Measurements from ENCODE around the gene ADAM15. TPM values are rescaled to one million over a fixed set of nuclear protein-coding genes. Genes with fewer than 3 reads are reported as not detected.

The ADAM15 gene, protein sequence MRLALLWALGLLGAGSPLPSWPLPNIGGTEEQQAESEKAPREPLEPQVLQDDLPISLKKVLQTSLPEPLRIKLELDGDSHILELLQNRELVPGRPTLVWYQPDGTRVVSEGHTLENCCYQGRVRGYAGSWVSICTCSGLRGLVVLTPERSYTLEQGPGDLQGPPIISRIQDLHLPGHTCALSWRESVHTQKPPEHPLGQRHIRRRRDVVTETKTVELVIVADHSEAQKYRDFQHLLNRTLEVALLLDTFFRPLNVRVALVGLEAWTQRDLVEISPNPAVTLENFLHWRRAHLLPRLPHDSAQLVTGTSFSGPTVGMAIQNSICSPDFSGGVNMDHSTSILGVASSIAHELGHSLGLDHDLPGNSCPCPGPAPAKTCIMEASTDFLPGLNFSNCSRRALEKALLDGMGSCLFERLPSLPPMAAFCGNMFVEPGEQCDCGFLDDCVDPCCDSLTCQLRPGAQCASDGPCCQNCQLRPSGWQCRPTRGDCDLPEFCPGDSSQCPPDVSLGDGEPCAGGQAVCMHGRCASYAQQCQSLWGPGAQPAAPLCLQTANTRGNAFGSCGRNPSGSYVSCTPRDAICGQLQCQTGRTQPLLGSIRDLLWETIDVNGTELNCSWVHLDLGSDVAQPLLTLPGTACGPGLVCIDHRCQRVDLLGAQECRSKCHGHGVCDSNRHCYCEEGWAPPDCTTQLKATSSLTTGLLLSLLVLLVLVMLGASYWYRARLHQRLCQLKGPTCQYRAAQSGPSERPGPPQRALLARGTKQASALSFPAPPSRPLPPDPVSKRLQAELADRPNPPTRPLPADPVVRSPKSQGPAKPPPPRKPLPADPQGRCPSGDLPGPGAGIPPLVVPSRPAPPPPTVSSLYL
- 100 to 1,000 TPM in 2 of 4 donors, 10 to 100 TPM in 2; 61.5 to 142 (median 115) TPM for total RNA-seq

DNA sequence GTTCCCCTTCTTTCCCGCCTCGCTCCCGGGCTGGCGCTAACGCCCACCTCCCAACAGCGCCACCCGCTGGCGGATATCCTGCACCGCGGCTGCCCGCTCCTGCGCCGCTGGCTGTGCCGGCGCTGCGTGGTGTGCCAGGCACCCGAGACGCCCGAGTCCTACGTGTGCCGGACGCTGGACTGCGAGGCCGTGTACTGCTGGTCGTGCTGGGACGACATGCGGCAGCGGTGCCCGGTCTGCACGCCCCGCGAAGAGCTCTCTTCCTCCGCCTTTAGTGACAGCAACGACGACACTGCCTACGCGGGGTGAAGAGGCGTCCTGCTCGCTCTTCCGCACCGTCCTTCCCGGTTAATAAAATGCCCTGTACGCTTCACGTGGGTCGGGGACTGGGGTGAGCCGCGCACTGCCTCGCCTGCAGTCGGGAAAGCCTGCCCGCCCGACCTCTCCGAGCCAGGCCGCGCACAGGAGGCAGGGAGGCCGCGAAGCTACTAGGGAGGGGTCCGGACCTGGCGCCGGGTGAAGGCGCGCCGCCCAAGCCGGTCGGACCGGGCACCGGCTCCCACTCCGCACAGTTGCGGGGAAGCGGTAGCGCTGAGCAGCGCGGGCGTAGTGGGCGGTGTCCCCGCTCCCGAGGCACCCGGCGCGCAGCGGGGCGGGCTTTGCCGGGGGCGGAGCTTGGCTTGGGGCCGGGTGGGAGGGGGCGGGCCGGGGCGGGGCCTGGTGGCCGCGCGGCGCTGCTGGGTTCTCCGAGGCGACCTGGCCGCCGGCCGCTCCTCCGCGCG lies at the start of gene ADAM15:
Gene ADAM15, plus strand, starts transcription at position 757 of the 782 bp plus-strand sequence. CDS start 71 bp downstream, outside the sequence.
- TF ChIP-seq, protein P1, sequence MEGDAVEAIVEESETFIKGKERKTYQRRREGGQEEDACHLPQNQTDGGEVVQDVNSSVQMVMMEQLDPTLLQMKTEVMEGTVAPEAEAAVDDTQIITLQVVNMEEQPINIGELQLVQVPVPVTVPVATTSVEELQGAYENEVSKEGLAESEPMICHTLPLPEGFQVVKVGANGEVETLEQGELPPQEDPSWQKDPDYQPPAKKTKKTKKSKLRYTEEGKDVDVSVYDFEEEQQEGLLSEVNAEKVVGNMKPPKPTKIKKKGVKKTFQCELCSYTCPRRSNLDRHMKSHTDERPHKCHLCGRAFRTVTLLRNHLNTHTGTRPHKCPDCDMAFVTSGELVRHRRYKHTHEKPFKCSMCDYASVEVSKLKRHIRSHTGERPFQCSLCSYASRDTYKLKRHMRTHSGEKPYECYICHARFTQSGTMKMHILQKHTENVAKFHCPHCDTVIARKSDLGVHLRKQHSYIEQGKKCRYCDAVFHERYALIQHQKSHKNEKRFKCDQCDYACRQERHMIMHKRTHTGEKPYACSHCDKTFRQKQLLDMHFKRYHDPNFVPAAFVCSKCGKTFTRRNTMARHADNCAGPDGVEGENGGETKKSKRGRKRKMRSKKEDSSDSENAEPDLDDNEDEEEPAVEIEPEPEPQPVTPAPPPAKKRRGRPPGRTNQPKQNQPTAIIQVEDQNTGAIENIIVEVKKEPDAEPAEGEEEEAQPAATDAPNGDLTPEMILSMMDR (IDR thresholded peaks at IDR 0.05) = peak in 2 of 3 experiments; percentile 83 to 84
- TF ChIP-seq EP300 (IDR thresholded peaks at IDR 0.05) = no peak
- peak; percentile 68 to 85 for TF ChIP-seq POLR2AphosphoS5 (IDR thresholded peaks at IDR 0.05)
- Histone ChIP-seq H3K4me3 (peak within 1 kb of the TSS; percentile 74 to 83 (median 76)), H3K4me1 (peaks cover 24 to 45% (median 37%) of the 10 kb centered on the region in 4 donors), H3K27ac (replicated peaks in 1 of 4) (peak within 1 kb of the TSS; percentile 87 to 93 (median 90)), H3K9me3 (no peaks in the 10 kb centered on the region), H3K27me3 (no peaks in the 10 kb centered on the region), H3K36me3 (peaks cover 14 to 26% (median 23%) of the 10 kb centered on the region in 4 donors)
- WGBS = no CpG with 5 or more reads among the region's 99 CpGs
- DNase-seq (ENCODE audit: extremely low spot score) = no peak
- intact Hi-C loops (cut with DNase I) = no loop called here

DNA sequence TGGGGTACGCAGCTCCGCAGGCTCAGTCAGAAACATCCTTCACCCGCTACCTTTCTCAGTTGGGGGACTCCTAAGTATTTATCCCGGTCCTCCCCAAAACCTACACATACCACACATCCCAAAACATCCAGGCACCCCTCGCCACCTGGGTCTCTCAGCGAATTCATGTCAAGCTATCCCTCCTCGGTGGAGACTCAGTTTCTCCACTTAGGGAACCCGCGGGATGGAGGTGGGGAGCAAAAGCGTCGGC lies 49.8 kb upstream of the ADAM15 start:
- peak overlapping the region; percentile 97 to 99 (median 98) for H3K27ac ChIP-seq (replicated peaks in 1 of 4)
- no peak for TF ChIP-seq POLR2AphosphoS5 (IDR thresholded peaks at IDR 0.05)
- TF ChIP-seq, protein P1 (IDR thresholded peaks at IDR 0.05) = no peak
- TF ChIP-seq POLR2A (IDR thresholded peaks at IDR 0.05; ENCODE audit: low read depth) = no peak
- no peak for TF ChIP-seq EP300 (IDR thresholded peaks at IDR 0.05)
- no peaks in the 10 kb centered on the region for H3K27me3 ChIP-seq
- peaks cover 39 to 57% (median 50%) of the 10 kb centered on the region in 4 donors for H3K4me1 ChIP-seq
- H3K9me3 ChIP-seq = no peaks in the 10 kb centered on the region
- H3K36me3 ChIP-seq = no peaks in the 10 kb centered on the region
- no peak for DNase-seq (ENCODE audit: extremely low spot score)
- peak overlapping the region; percentile 80 to 97 (median 92) for H3K4me3 ChIP-seq
- 0% methylated on average over 4 of the region's 11 CpGs for WGBS
- intact Hi-C loops (cut with DNase I) = no loop called here

DNA sequence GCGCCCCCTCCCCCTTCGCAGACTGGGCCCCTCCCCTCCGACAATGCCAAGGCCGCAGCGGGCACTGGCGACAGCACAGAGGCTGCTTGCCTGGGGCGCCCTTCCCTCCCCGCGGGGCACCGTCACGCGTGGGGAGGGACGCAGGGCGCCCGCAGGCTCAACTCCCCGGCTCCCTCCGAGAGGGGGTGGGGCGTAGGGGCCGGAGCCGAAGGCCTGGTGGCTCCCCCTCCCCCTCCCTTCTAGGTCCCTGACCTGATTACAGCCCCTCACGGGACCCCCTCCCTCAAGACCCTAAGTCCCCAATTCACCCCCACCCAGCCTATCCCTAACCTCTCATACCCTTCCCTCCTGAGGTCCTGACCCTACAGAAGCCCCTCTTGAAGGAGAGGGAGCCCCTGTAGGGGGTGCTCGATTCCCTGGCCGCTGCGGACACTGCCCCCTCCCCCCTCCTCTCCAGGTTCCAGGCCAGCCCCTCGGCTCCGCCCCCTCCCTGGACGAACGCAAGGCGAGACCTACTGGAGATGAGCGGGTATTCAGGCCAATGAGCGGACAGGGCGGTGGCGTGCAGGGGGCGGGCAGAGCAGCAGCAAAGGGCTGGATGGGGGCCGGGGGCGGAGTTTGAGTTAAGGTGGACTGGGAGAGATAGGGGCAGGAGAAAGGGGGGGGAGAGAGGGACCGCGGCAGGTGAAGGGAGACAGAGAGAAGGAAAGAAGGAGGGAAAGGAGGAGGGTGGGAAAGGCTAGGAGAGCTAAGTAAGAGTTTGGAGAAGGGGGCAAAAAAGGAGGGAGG lies 49.2 kb upstream of the ADAM15 start:
- no peaks in the 10 kb centered on the region for H3K9me3 ChIP-seq
- peak overlapping the region; percentile 80 to 97 (median 92) for H3K4me3 ChIP-seq
- intact Hi-C loops (cut with DNase I) = no loop called here
- peaks cover 44 to 62% (median 55%) of the 10 kb centered on the region in 4 donors for H3K4me1 ChIP-seq
- peak; percentile 84 to 95 for TF ChIP-seq POLR2AphosphoS5 (IDR thresholded peaks at IDR 0.05)
- TF ChIP-seq, protein P1 (IDR thresholded peaks at IDR 0.05) = peak; percentile 40 to 42 (median 40)
- TF ChIP-seq POLR2A (IDR thresholded peaks at IDR 0.05; ENCODE audit: low read depth) = peak; percentile 84
- no peak for TF ChIP-seq EP300 (IDR thresholded peaks at IDR 0.05)
- DNase-seq (ENCODE audit: extremely low spot score) = peak; percentile 100
- WGBS = 0% methylated on average over 11 of the region's 38 CpGs
- no peaks in the 10 kb centered on the region for H3K27me3 ChIP-seq
- peak overlapping the region; percentile 97 to 99 (median 98) for H3K27ac ChIP-seq (replicated peaks in 1 of 4)
- H3K36me3 ChIP-seq = no peaks in the 10 kb centered on the region

Data from esophagus muscularis mucosa (tissue), 4 donors.